Upper lobe of right lung (tissue), 1 donor: ENCODE results near the gene CST3. TPM values are rescaled to one million over a fixed set of nuclear protein-coding genes. Genes with fewer than 3 reads are reported as not detected.
"Not testable (repeated sequence)": the region's sequence is repeated elsewhere in the genome, so short reads cannot be mapped to it uniquely, and the experiment has no call there.

Source experiments
- ATAC-seq: fragments of 200-7000 bp; cut with Tn5 transposase; one replicate; pipeline ENCODE4 v1.9.1; 2020; ENCODE audit warnings: mild to moderate bottlenecking, moderate library complexity
- DNase-seq: peaks from one replicate; pipeline ENCODE4 v3.0.0-alpha.2; 2020
- H3K27ac ChIP-seq: fragments of 200-600 bp; one replicate; pipeline ENCODE4 v1.8.0; 2022
- H3K27me3 ChIP-seq: fragments of 200-600 bp; one replicate; pipeline ENCODE4 v1.8.0; 2022; ENCODE audit warnings: mild to moderate bottlenecking
- H3K36me3 ChIP-seq: fragments of 200-600 bp; one replicate; pipeline ENCODE4 v1.8.0; 2022
- H3K4me1 ChIP-seq: fragments of 200-600 bp; one replicate; pipeline ENCODE4 v1.8.0; 2022
- H3K4me3 ChIP-seq: fragments of 200-600 bp; one replicate; pipeline ENCODE4 v1.8.0; 2022; ENCODE audit warnings: mild to moderate bottlenecking
- H3K9me3 ChIP-seq: fragments of 200-600 bp; one replicate; pipeline ENCODE4 v1.8.0; 2022
- intact Hi-C: fragments of 100-400 bp; cut with DNase I; formaldehyde crosslinking; loops from one replicate; pipeline ENCODE4 v1.11.0; 2022
- total RNA-seq: library from RNA; stranded (reverse); fragmentation: NEBNext Ultra II Directional; extraction: Animal tissue kit (Norgen Biotek cat#: 25700); gene quantifications from one replicate; pipeline ENCODE4 v1.2.1, GENCODE V29; 2021
- TF ChIP-seq, protein P1 (sequence below): fragments of 200-600 bp; IDR thresholded peaks from one replicate; pipeline ENCODE4 v1.8.0; 2022; ENCODE audit warnings: antibody characterized with exemption
- donor health status: DM: no; HTN: yes; CAD: no; lungs with severe emphysema.

The CST3 gene
- total RNA-seq, 1 donor from 2014 or later, result 666 TPM

DNA sequence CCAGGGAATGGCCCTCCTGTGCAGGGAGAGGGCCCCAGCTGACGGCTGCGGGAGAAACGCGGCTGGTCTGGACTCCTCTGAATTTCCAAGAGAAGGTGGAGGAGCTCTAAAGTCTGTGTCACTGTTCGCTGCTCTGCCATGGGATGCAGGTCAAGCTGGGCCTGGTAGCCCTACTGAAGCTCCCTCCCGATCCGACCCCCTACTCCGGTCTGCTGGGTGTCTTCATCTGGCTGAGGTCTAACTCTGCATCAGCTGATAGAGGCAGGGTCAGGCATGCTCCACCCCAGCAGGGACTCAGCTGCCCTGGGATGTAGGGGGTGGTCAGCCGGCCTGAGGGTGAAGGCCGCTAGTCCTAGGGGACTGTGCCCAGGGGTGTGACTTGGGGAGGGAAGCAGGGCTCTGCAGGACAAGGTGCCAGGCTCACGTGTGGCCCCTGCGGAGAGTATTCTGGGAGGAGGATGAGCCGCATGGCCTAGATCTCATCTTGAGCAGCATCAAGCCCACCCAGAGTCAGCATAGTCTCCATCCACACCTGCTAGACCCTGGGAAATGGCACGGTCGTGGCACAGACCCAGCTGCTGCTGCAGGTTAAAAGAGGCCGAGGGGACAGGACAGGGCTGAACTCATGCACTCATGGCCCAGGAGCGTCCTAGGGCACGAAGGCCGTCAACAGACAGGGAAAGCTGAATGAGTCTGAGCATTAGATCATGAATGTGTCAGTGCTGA is 1.4 kb downstream of the CST3 start:
- TF ChIP-seq, protein P1, sequence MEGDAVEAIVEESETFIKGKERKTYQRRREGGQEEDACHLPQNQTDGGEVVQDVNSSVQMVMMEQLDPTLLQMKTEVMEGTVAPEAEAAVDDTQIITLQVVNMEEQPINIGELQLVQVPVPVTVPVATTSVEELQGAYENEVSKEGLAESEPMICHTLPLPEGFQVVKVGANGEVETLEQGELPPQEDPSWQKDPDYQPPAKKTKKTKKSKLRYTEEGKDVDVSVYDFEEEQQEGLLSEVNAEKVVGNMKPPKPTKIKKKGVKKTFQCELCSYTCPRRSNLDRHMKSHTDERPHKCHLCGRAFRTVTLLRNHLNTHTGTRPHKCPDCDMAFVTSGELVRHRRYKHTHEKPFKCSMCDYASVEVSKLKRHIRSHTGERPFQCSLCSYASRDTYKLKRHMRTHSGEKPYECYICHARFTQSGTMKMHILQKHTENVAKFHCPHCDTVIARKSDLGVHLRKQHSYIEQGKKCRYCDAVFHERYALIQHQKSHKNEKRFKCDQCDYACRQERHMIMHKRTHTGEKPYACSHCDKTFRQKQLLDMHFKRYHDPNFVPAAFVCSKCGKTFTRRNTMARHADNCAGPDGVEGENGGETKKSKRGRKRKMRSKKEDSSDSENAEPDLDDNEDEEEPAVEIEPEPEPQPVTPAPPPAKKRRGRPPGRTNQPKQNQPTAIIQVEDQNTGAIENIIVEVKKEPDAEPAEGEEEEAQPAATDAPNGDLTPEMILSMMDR, result no peak
- H3K4me1 ChIP-seq, result peaks cover 16% of the 10 kb centered on the region
- peaks cover 20% of the 10 kb centered on the region for H3K36me3 ChIP-seq
- no peaks in the 10 kb centered on the region for H3K27me3 ChIP-seq
- H3K9me3 ChIP-seq, result no peaks in the 10 kb centered on the region
- DNase-seq, result no peak
- no peak for ATAC-seq
- peak overlapping the region; percentile 96 for H3K27ac ChIP-seq
- peak overlapping the region; percentile 90 for H3K4me3 ChIP-seq
- intact Hi-C loops, result no loop called here

DNA sequence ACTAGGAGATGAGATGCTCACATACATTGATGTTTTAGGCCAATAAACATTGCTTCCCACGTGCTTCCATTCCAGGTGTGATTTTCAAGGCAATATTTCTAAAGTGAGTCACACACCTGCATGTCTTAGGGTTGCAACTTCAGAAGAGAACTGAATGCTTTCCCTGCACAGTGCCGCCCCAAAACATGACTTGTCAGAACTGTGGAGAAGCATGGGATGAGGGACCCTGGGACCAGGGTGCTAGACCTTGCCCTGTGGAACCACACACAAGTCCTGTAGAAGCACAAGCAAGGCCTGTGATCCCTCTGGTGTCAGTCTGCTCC is 2.0 kb downstream of the CST3 start:
- H3K9me3 ChIP-seq, intact Hi-C loops, H3K27me3 ChIP-seq, DNase-seq, H3K27ac ChIP-seq, ATAC-seq: not testable (repeated sequence)
- H3K36me3 ChIP-seq, result peaks cover 20% of the 10 kb centered on the region
- peaks cover 16% of the 10 kb centered on the region for H3K4me1 ChIP-seq
- peak overlapping the region; percentile 90 for H3K4me3 ChIP-seq

DNA sequence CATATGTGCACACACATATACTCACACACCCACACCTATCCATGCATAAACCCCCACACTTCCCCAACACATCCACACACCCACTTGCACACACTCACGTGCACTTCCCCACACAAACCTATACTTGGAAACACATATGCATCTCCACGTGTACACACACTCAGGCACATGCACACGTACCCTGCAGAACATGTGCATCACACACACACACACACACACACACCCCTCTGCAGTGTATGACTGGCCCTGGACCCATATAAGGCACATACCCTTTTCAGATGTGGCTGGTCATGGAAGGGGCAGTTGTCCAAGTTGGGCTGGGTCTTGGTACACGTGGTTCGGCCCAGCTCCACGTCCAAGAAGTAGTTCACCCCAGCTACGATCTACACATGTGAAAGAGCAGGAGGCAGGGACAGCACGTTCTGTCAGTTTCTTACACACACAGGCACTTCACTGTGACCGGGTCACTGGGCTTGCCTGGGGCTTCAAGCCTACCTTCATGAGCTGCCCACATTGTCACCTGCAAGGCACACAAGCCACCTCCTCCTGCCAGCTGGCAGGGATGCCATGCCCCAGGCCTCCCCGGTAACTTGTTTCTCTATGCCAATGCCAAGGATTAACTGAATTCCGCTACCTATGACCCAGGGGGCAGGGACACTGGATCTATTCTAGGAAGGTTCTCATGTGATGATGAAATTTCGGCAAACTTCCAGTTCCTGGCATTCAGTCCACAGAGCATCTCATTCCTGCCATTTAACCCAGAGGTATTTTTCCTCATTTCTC is 2.6 kb downstream of the CST3 start:
- Histone ChIP-seq H3K9me3 (no peaks in the 10 kb centered on the region), H3K27ac (no peak overlapping the region), H3K27me3 (no peaks in the 10 kb centered on the region), H3K4me1 (peaks cover 16% of the 10 kb centered on the region), H3K4me3 (no peak overlapping the region), H3K36me3 (peaks cover 20% of the 10 kb centered on the region)
- intact Hi-C loops, result no loop called here
- TF ChIP-seq, protein P1, result no peak
- DNase-seq (no peak), ATAC-seq (no peak)

DNA sequence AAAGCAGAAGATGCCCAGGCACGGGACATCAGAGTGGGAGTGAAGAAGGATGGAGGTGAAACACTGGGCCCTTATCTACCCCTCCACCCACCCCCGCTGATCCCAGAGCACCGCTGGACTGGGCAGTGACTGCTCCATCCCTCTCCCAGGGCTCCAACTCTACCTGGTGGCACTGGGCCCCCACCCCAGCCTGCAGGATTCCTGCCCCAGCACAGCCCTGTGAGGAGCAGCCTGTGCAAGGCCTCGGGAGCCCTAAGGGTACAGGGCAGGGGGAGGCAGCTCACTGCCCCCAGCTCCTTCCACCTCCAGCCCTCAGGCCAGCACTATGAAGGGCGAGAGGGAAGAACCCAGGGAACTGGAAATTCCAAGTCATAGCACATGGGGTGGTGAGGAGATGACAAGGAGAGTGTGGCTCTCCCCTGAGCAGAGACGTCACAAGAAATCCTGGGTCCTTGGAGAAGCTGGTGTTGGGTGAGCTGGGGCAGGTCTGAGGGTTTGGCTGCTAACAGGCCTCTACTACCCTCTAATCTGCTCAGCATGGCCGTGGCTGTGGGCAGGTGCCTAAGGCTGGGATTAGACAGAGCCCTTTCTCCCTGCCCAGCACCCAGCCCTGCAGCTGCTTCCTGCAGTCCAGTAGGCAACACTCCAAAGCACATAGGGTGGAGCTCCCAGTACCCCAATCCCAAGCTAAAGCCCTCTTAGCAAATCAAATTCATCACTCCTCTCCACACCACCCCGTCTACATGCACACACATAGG is 3.5 kb downstream of the CST3 start:
- Histone ChIP-seq H3K27me3 (no peaks in the 10 kb centered on the region), H3K36me3 (peaks cover 20% of the 10 kb centered on the region), H3K4me1 (peaks cover 16% of the 10 kb centered on the region), H3K4me3 (no peak overlapping the region), H3K27ac (no peak overlapping the region), H3K9me3 (no peaks in the 10 kb centered on the region)
- ATAC-seq (no peak), DNase-seq (no peak)
- TF ChIP-seq, protein P1, result no peak
- intact Hi-C loops, result no loop called here

DNA sequence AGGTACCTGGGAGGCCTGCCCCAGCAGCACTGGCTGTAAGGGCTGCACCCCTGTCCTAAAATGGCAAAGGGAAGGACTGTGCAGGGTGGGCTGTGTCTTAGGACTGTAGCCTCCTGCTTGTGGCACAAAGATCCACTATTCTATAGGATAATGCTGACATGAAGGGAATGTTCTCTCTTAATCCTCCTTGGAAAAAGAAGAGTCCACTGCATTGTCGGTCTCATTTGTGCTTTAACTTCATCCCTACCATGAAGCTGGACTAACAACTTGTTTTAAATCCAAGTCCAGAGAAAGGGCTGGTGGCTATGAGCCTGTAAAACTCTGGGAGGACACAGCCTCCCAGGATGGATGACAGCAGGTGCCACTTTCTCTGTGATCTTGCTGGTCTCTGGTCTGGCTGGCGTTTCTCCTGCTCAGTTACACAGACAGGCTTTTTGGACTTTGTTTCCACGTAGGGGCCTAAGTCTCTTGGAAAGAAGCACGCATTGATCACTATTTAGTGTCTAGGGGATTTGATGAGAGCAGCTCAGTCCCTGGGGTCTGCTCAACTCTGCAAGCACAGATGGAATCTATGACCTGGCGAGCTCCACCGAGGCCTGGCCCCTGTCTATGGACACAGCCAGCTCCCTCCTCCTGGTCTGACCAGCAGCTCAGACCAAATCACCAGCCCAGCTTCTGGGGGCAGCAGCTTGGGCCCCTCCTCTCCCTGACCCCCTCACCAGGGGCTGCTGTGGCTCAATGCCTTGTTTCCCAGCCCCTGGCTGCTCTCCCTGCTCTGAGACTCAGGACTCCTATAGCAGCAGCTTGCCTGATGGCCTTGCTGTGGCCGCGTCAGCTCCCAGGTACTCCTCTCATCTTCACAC is 4.8 kb downstream of the CST3 start:
- intact Hi-C loops, result no loop called here
- TF ChIP-seq, protein P1, result no peak
- ATAC-seq, result no peak

More for the DNA sequence above, 4.8 kb downstream of the CST3 start:
- no peaks in the 10 kb centered on the region for H3K9me3 ChIP-seq
- DNase-seq, result no peak
- H3K4me1 ChIP-seq, result peaks cover 16% of the 10 kb centered on the region
- no peak overlapping the region for H3K4me3 ChIP-seq
- peaks cover 20% of the 10 kb centered on the region for H3K36me3 ChIP-seq
- H3K27me3 ChIP-seq, result no peaks in the 10 kb centered on the region
- no peak overlapping the region for H3K27ac ChIP-seq
